Calu3 (cell line): ENCODE measurements around the gene MYO1B. TPM values are rescaled to one million over a fixed set of nuclear protein-coding genes. Genes with fewer than 3 reads are reported as not detected.

ENCODE experiments used
- BruUV-seq: library from RNA; stranded (reverse); fragments of 400-500 nt; replicated peaks from 2 replicates; lab custom pipeline; 2021; lab: Mats Ljungman, UMichigan
- CTCF ChIA-PET: fragments of 300-600 bp; sonication (Branson Sonifier 250); formaldehyde crosslinking; loops from one replicate; lab custom pipeline; 2022; ENCODE audit warnings: antibody characterized with exemption; lab: Charles Lee
- DNase-seq: peaks from one replicate; pipeline ENCODE4 v3.0.0; 2022
- H3K27ac Mint-ChIP-seq: one replicate; pipeline ENCODE4 v1.8.0; 2022; ENCODE audit warnings: mixed read lengths; ENCODE audit not compliant: unreplicated experiment
- H3K27me3 Mint-ChIP-seq: one replicate; pipeline ENCODE4 v1.8.0; 2022; ENCODE audit warnings: mixed read lengths; ENCODE audit not compliant: unreplicated experiment
- H3K36me3 Mint-ChIP-seq: one replicate; pipeline ENCODE4 v1.8.0; 2022; ENCODE audit warnings: mild to moderate bottlenecking, moderate library complexity, mixed read lengths; ENCODE audit not compliant: insufficient read depth, unreplicated experiment
- H3K4me1 Mint-ChIP-seq: one replicate; pipeline ENCODE4 v1.8.0; 2022; ENCODE audit warnings: mild to moderate bottlenecking, low read depth, mixed read lengths; ENCODE audit not compliant: unreplicated experiment
- H3K4me3 Mint-ChIP-seq: one replicate; pipeline ENCODE4 v1.8.0; 2022; ENCODE audit warnings: mild to moderate bottlenecking, low read depth, moderate library complexity, mixed read lengths; ENCODE audit not compliant: unreplicated experiment
- H3K9me3 Mint-ChIP-seq: one replicate; pipeline ENCODE4 v1.8.0; 2022; ENCODE audit warnings: low read depth, mixed read lengths; ENCODE audit not compliant: unreplicated experiment
- CTCF ChIP-seq: fragments of 200-600 bp; IDR thresholded peaks from one replicate; pipeline ENCODE4 v1.8.0; 2022; ENCODE audit warnings: antibody characterized with exemption; ENCODE audit not compliant: unreplicated experiment
- intact Hi-C: fragments of 100-400 bp; cut with micrococcal nuclease; formaldehyde crosslinking; loops from one replicate; pipeline ENCODE4 v1.10.0; 2022; ENCODE audit not compliant: unreplicated experiment
- total RNA-seq: library from RNA; stranded (reverse); gene quantifications from 2 replicates; pipeline ENCODE4 v1.2.3, GENCODE V29; 2022

MYO1B gene
- total RNA-seq, 1 experiment from 2014 or later = 64.5 TPM

GRCh38 chr2:191351298-191351697 lies 106.1 kb downstream of the MYO1B start:
- no peak overlapping the region for H3K4me3 Mint-ChIP-seq
- no peaks in the 10 kb centered on the region for H3K9me3 Mint-ChIP-seq
- no peaks in the 10 kb centered on the region for H3K27me3 Mint-ChIP-seq
- no TSS peak for BruUV-seq
- no peak for DNase-seq
- peaks cover 10% of the 10 kb centered on the region for H3K36me3 Mint-ChIP-seq
- TF ChIP-seq CTCF = no peak
- H3K27ac Mint-ChIP-seq = no peak overlapping the region
- CTCF ChIA-PET = no interaction called here
- no peaks in the 10 kb centered on the region for H3K4me1 Mint-ChIP-seq
- intact Hi-C loops = no loop called here

GRCh38 chr2:191351921-191352320 lies 106.7 kb downstream of the MYO1B start:
- CTCF ChIA-PET = no interaction called here
- peaks cover 10% of the 10 kb centered on the region for H3K36me3 Mint-ChIP-seq
- no peak overlapping the region for H3K27ac Mint-ChIP-seq
- intact Hi-C loops = no loop called here
- H3K4me1 Mint-ChIP-seq = no peaks in the 10 kb centered on the region
- no peaks in the 10 kb centered on the region for H3K27me3 Mint-ChIP-seq
- no peak for TF ChIP-seq CTCF
- no peak overlapping the region for H3K4me3 Mint-ChIP-seq
- DNase-seq = no peak
- BruUV-seq = no TSS peak
- no peaks in the 10 kb centered on the region for H3K9me3 Mint-ChIP-seq

GRCh38 chr2:191352536-191352935 lies 107.3 kb downstream of the MYO1B start:
- Mint-ChIP-seq H3K9me3 (no peaks in the 10 kb centered on the region), H3K4me1 (no peaks in the 10 kb centered on the region)

GRCh38 chr2:191355170-191355758 lies 110.1 kb downstream of the MYO1B start:
- no peak for TF ChIP-seq CTCF
- Mint-ChIP-seq H3K4me3 (no peak overlapping the region), H3K4me1 (no peaks in the 10 kb centered on the region), H3K27me3 (no peaks in the 10 kb centered on the region), H3K27ac (no peak overlapping the region), H3K36me3 (peaks cover 5% of the 10 kb centered on the region), H3K9me3 (no peaks in the 10 kb centered on the region)
- intact Hi-C loops = no loop called here
- no peak for DNase-seq
- no TSS peak for BruUV-seq
- CTCF ChIA-PET = no interaction called here

More at GRCh38 chr2:191352536-191352935, 107.3 kb downstream of the MYO1B start:
- no peak overlapping the region for H3K4me3 Mint-ChIP-seq
- H3K36me3 Mint-ChIP-seq = peaks cover 10% of the 10 kb centered on the region
- no peak overlapping the region for H3K27ac Mint-ChIP-seq
- no peak for DNase-seq
- CTCF ChIA-PET = no interaction called here
- TF ChIP-seq CTCF = no peak
- H3K27me3 Mint-ChIP-seq = no peaks in the 10 kb centered on the region
- no TSS peak for BruUV-seq
- intact Hi-C loops = no loop called here
